K562 (cell line): ENCODE measurements around the gene TICAM1. TPM values are rescaled to one million over a fixed set of nuclear protein-coding genes. Genes with fewer than 3 reads are reported as not detected.

Source experiments
- ATAC-seq: fragments of 200-7000 bp; cut with Tn5 transposase; 3 replicates; pipeline ENCODE4 v1.9.1; 2020; ENCODE audit warnings: moderate library complexity
- BruUV-seq: library from RNA; stranded (reverse); fragments of 400-500 nt; replicated peaks from 2 replicates; lab custom pipeline; 2021; lab: Mats Ljungman, UMichigan
- CTCF ChIA-PET: fragments of 300-600 bp; formaldehyde crosslinking; extraction: SDS; loops from one replicate; lab custom pipeline; 2021; ENCODE audit warnings: low intra/inter-chr PET ratio; lab: Yijun Ruan, JAX
- POLR2A ChIA-PET: fragments of 300-600, 350-650 bp; sonication (Branson Sonifier 250); formaldehyde crosslinking; extraction: SDS; loops from one replicate; lab custom pipeline; 2021; ENCODE audit warnings: antibody characterized with exemption, inconsistent platforms; lab: Yijun Ruan, JAX
- DNase-seq, 4 experiments: peaks; one replicate each; pipeline versions ENCODE4 v3.0.0 to v3.0.0-alpha.2; 2011 to 2018; ENCODE audit warnings: low spot score in 3 of 4, mixed read lengths in 3 of 4; ENCODE audit errors: extremely low read depth in 1 of 4
- FAIRE-seq: peaks from 2 replicates; lab custom pipeline; 2011; peaks lifted over from hg19 to GRCh38; lab: Jason Lieb, UNC
- H2AFZ ChIP-seq: 2 replicates; pipeline ENCODE4 v1.6.0; 2011; ENCODE audit warnings: low read depth, low read length, control low read depth, inconsistent platforms
- H3K27ac ChIP-seq: fragments of 200-600 bp; 3 replicates; pipeline ENCODE4 v1.8.0; 2011; ENCODE audit warnings: low read depth, mild to moderate bottlenecking, control low read depth, inconsistent platforms, low read length, moderate library complexity, mixed read lengths; ENCODE audit errors: extremely low read depth
- H3K27me3 ChIP-seq, 2 experiments: fragments of 300-600 bp in 1 of 2; 2 replicates in 1 of 2; 3 replicates in 1 of 2; pipeline versions ENCODE4 v1.6.0 to v1.8.0; 2011; ENCODE audit warnings: inconsistent platforms in 2 of 2, low read length in 2 of 2, mild to moderate bottlenecking in 1 of 2, mixed read lengths in 1 of 2, moderate library complexity in 1 of 2; ENCODE audit not compliant: control insufficient read depth in 2 of 2, insufficient read depth in 2 of 2
- H3K36me3 ChIP-seq: fragments of 300-600 bp; 3 replicates; pipeline ENCODE4 v1.8.0; 2011; ENCODE audit warnings: mild to moderate bottlenecking, low read length, inconsistent platforms; ENCODE audit not compliant: control insufficient read depth, insufficient read depth
- H3K4me1 ChIP-seq, 2 experiments: fragments of 200-600 bp in 1 of 2; replicated peaks in 1 of 2; 2 replicates in 1 of 2; 3 replicates in 1 of 2; pipeline versions ENCODE4 v1.5.1 to v1.8.0; 2011; ENCODE audit warnings: inconsistent platforms in 2 of 2, low read length in 2 of 2, mild to moderate bottlenecking in 1 of 2, mixed read lengths in 1 of 2, moderate library complexity in 1 of 2; ENCODE audit not compliant: control insufficient read depth in 2 of 2, insufficient read depth in 2 of 2
- H3K4me2 ChIP-seq: 2 replicates; pipeline ENCODE4 v1.6.1; 2011; ENCODE audit warnings: low read length, control low read depth, inconsistent platforms, mixed read lengths; ENCODE audit not compliant: insufficient read depth
- H3K4me3 ChIP-seq: fragments of 200-600 bp; sonication (generic), shearing (Covaris generic); 2 replicates; pipeline ENCODE4 v1.5.1; 2016; ENCODE audit warnings: control low read depth, inconsistent platforms
- H3K79me2 ChIP-seq: fragments of 200-600 bp; 3 replicates; pipeline ENCODE4 v1.8.0; 2011; ENCODE audit warnings: low read length, inconsistent platforms; ENCODE audit not compliant: control insufficient read depth, insufficient read depth
- H3K9ac ChIP-seq, 2 experiments: 2 replicates each; pipeline versions ENCODE4 v1.6.0 to v1.6.1; 2011; ENCODE audit warnings: low read depth in 2 of 2, low read length in 2 of 2, control low read depth in 1 of 2, inconsistent platforms in 1 of 2, mild to moderate bottlenecking in 1 of 2, mixed read lengths in 1 of 2; ENCODE audit not compliant: insufficient read depth in 1 of 2
- H3K9me1 ChIP-seq: one replicate; pipeline ENCODE4 v1.6.0; 2011; ENCODE audit warnings: inconsistent platforms, mild to moderate bottlenecking, low read length, moderate library complexity; ENCODE audit not compliant: control insufficient read depth, insufficient read depth
- H3K9me3 ChIP-seq: replicated peaks from 2 replicates; pipeline ENCODE4 v1.5.1; 2011; ENCODE audit warnings: low read depth, low read length, inconsistent platforms; ENCODE audit not compliant: control insufficient read depth, insufficient read depth
- H4K20me1 ChIP-seq: replicated peaks from 2 replicates; pipeline ENCODE4 v1.6.1; 2011; ENCODE audit warnings: low read length, inconsistent platforms, mixed read lengths; ENCODE audit not compliant: control insufficient read depth, insufficient read depth
- CCAR2 ChIP-seq: fragments of 200-400 bp; formaldehyde crosslinking; IDR thresholded peaks from 2 replicates; pipeline ENCODE4 v1.6.1; 2017; ENCODE audit warnings: mild to moderate bottlenecking, low read depth, low read length
- CTCF ChIP-seq, 3 experiments: IDR thresholded peaks in 2 of 3; conservative IDR thresholded peaks in 1 of 3; 2 replicates each; pipeline ENCODE4 v1.5.1; 2011 to 2012; ENCODE audit warnings: low read length in 3 of 3, mild to moderate bottlenecking in 3 of 3, control low read depth in 2 of 3, improper control_type of control experiment in 1 of 3, inconsistent platforms in 1 of 3, low read depth in 1 of 3, mixed read lengths in 1 of 3, moderate library complexity in 1 of 3; ENCODE audit not compliant: insufficient read depth in 2 of 3
- RBFOX2 ChIP-seq: fragments of 200-400 bp; formaldehyde crosslinking; IDR thresholded peaks from 2 replicates; pipeline ENCODE4 v1.6.1; 2017; ENCODE audit warnings: low read depth, mild to moderate bottlenecking, low read length, moderate library complexity
- ZNF395 ChIP-seq: fragments of 200-800 bp; sonication (Bioruptor generic); IDR thresholded peaks from 2 replicates; pipeline ENCODE4 v1.6.1; 2017; ENCODE audit warnings: missing genetic modification characterization, missing compliant biosample characterization
- ZNF778 ChIP-seq: fragments of 450-650 bp; formaldehyde crosslinking; IDR thresholded peaks from 2 replicates; pipeline ENCODE4 v1.4.0; 2020; ENCODE audit warnings: mild to moderate bottlenecking, moderate library complexity
- WGBS: fragments of 100-300 bp; shearing (Covaris generic); methylation state at CpG from one replicate; pipeline ENCODE4 v1.1.6; 2016; ENCODE audit warnings: low coverage, mixed read lengths; ENCODE audit not compliant: insufficient coverage; ENCODE audit errors: missing lambda C conversion rate; 5-methylcytosine and 5-hydroxymethylcytosine counted together
- in situ Hi-C: fragments of 300-500 bp; cut with MboI; formaldehyde crosslinking; loops from 4 replicates; pipeline ENCODE4 v1.15.0; 2018; ENCODE audit warnings: inconsistent platforms, mixed read lengths
- intact Hi-C: fragments of 100-400 bp; cut with micrococcal nuclease; formaldehyde crosslinking; loops from 2 replicates; pipeline ENCODE4 v1.14.2; 2022
- polyA plus RNA-seq, 8 experiments: library from polyadenylated mRNA; depleted of rRNA in 4 of 8; stranded (reverse) in 5 of 8; unstranded in 3 of 8; fragments of >200 nt; fragmentation: Nextera tagmentation in 2 of 8; fragmentation: Illumina TruSeq in 1 of 8; extraction: Ambion mirVana in 2 of 8; extraction: Trizol in 1 of 8; gene quantifications; 2 replicates each; pipeline versions ENCODE4 v1.2.1 to v1.2.3, GENCODE V29; 2011 to 2014; ENCODE audit warnings: inconsistent platforms in 1 of 8, missing spikeins in 1 of 8
- total RNA-seq, 7 experiments: library from RNA; depleted of rRNA in 6 of 7; stranded (reverse); fragments of >200 nt in 6 of 7; fragmentation: Illumina TruSeq in 2 of 7; extraction: Trizol in 2 of 7; gene quantifications; 2 replicates each; pipeline versions ENCODE4 v1.2.1 to v1.2.3, GENCODE V29; 2011 to 2021; ENCODE audit warnings: low replicate concordance in 1 of 7

Gene TICAM1
- total and polyA plus RNA-seq, 9 of the 15 experiments (the other 6 are each of a cell fraction or from before 2014, with no cell fraction given): 0.07 to 11.6 (median 1.5) TPM

GRCh38 chr19:4817467-4818277, 13.8 kb downstream of the TICAM1 start:
- Histone ChIP-seq H3K79me2 (peaks cover 4% of the 10 kb centered on the region; the same call in 1 of the 3 replicates), H2AFZ (no peak overlapping the region), H3K9me1 (no peaks in the 10 kb centered on the region), H3K9ac (peak overlapping the region in 1 of 2 experiments; percentile 22; a peak in 1 of 4 replicates), H3K27me3 (no peaks in the 10 kb centered on the region), H3K4me2 (no peak overlapping the region), H3K4me3 (no peak overlapping the region), H3K36me3 (peaks cover 35% of the 10 kb centered on the region; the same call in 2 of the 3 replicates), H3K9me3 (no peaks in the 10 kb centered on the region), H3K4me1 (peaks cover 10 to 28% of the 10 kb centered on the region in 2 experiments; a peak in 4 of 5 replicates), H3K27ac (no peak overlapping the region), H4K20me1 (no peaks in the 10 kb centered on the region)
- ATAC-seq: no peak
- FAIRE-seq: no peak
- DNase-seq: peak in 1 of 4 experiments; percentile 7
- intact Hi-C loops (loop anchor here (5.0 kb wide), 1 partner anchor 50 kb away; the partner anchor contains the start of gene PLIN3), in situ Hi-C loops (no loop called here)
- WGBS: 96% methylated on average over 28 of the region's 32 CpGs
- POLR2A ChIA-PET: interaction anchor here (0.5 to 1.4 kb wide), 6 partner anchors 11 to 806 kb away, joined by 3 to 7 read pairs (median 3); no protein-coding TSS in a partner anchor
- no peak for TF ChIP-seq ZNF395 (CRISPR knock-in tag)
- no peak for TF ChIP-seq CCAR2
- 0 out of 6 replicates have a peak, but pooled peaks of 1 of the 3 experiments have one; percentile 3 for TF ChIP-seq CTCF (IDR thresholded peaks at IDR 0.05 in 2 of 3, conservative IDR thresholded peaks at IDR 0.05 in 1 of 3; ENCODE audit: insufficient read depth in 2 of 3, low read depth in 1 of 3, low read length in 3 of 3)
- no peak for TF ChIP-seq ZNF778
- TF ChIP-seq RBFOX2: peak; percentile 31
- CTCF ChIA-PET: no interaction called here
- BruUV-seq: no TSS peak
